CD4-positive, alpha-beta T cell treated with Interleukin-17A for 1 hour (primary cell): ENCODE measurements around the gene DAZL.
A peak's percentile ranks its signal among the peaks of the same experiment; 100 is the strongest.

ENCODE experiments used
- DNase-seq: peaks from one replicate; pipeline ENCODE4 v3.0.0-alpha.2; 2020

The DAZL gene

GRCh38 chr3:16589867-16590624 lies 15.2 kb downstream of the DAZL start:
- no peak for DNase-seq

GRCh38 chr3:16589120-16589519 lies 16.1 kb downstream of the DAZL start:
- no peak for DNase-seq

- no peak for DNase-seq
These were observed 17.6 kb downstream of the DAZL start for GRCh38 chr3:16587681-16588060.

GRCh38 chr3:16587047-16587680 lies 18.1 kb downstream of the DAZL start:
- no peak for DNase-seq

GRCh38 chr3:16584880-16585279 lies 20.3 kb downstream of the DAZL start:
- no peak for DNase-seq

- DNase-seq = no peak
These were observed 21.7 kb downstream of the DAZL start for GRCh38 chr3:16583551-16583950.

GRCh38 chr3:16570113-16570512 lies 35.1 kb downstream of the DAZL start:
- no peak for DNase-seq

GRCh38 chr3:16568532-16568931 lies 36.7 kb downstream of the DAZL start:
- DNase-seq = no peak

GRCh38 chr3:16568115-16568514 lies 37.1 kb downstream of the DAZL start:
- no peak for DNase-seq

GRCh38 chr3:16559653-16560365 lies 45.4 kb downstream of the DAZL start:
- no peak for DNase-seq

GRCh38 chr3:16554126-16554525 lies 51.1 kb downstream of the DAZL start:
- no peak for DNase-seq

GRCh38 chr3:16552757-16553156 lies 52.5 kb downstream of the DAZL start:
- no peak for DNase-seq

- DNase-seq = no peak
These were observed 53.8 kb downstream of the DAZL start for GRCh38 chr3:16551342-16551976.

GRCh38 chr3:16550676-16551341 lies 54.4 kb downstream of the DAZL start:
- DNase-seq = peak; percentile 87

GRCh38 chr3:16550305-16550675 lies 54.9 kb downstream of the DAZL start:
- no peak for DNase-seq

GRCh38 chr3:16548721-16549120 lies 56.5 kb downstream of the DAZL start:
- no peak for DNase-seq

- DNase-seq = no peak
These were observed 57.5 kb downstream of the DAZL start for GRCh38 chr3:16547561-16548357.

- DNase-seq = no peak
These were observed 58.8 kb downstream of the DAZL start for GRCh38 chr3:16546186-16547010.

GRCh38 chr3:16545413-16546185 lies 59.6 kb downstream of the DAZL start:
- no peak for DNase-seq

- no peak for DNase-seq
These were observed 61.9 kb downstream of the DAZL start for GRCh38 chr3:16543242-16543864.
